IMR-90 (cell line): ENCODE results near the gene FMN2. TPM values are rescaled to one million over a fixed set of nuclear protein-coding genes. Genes with fewer than 3 reads are reported as not detected.

Experiments
- ATAC-seq: fragments of 200-7000 bp; cut with Tn5 transposase; 2 replicates; pipeline ENCODE4 v1.9.1; 2020; ENCODE audit warnings: low read depth, mild to moderate bottlenecking, moderate library complexity
- BruUV-seq: library from RNA; stranded (reverse); fragments of 400-500 nt; replicated peaks from 2 replicates; lab custom pipeline; 2021; lab: Mats Ljungman, UMichigan
- CTCF ChIA-PET: fragments of 300-600 bp; formaldehyde crosslinking; extraction: SDS; loops from one replicate; lab custom pipeline; 2021; ENCODE audit warnings: antibody characterized with exemption; lab: Yijun Ruan, JAX
- POLR2A ChIA-PET: fragments of 300-600 bp; sonication (Branson Sonifier 250); formaldehyde crosslinking; loops from one replicate; lab custom pipeline; 2022; ENCODE audit warnings: antibody characterized with exemption; ENCODE audit not compliant: unreplicated experiment; lab: Charles Lee
- DNase-seq: peaks from one replicate; pipeline ENCODE4 v3.0.0; 2013
- H2AFZ ChIP-seq: replicated peaks from 2 replicates; pipeline ENCODE3; 2013; ENCODE audit warnings: low read length, mild to moderate bottlenecking; ENCODE audit not compliant: poor library complexity
- H2AK5ac ChIP-seq: 2 replicates; pipeline ENCODE4 v1.6.1; 2013; ENCODE audit warnings: low read depth, low read length, inconsistent platforms
- H2AK9ac ChIP-seq: replicated peaks from 2 replicates; pipeline ENCODE3; 2013; ENCODE audit warnings: mild to moderate bottlenecking, low read depth, low read length, moderate library complexity; ENCODE audit not compliant: poor library complexity
- H2BK120ac ChIP-seq: 2 replicates; pipeline ENCODE4 v1.6.1; 2013; ENCODE audit warnings: low read depth, low read length, inconsistent platforms
- H2BK15ac ChIP-seq: 3 replicates; pipeline ENCODE4 v1.6.1; 2013; ENCODE audit warnings: low read depth, low read length, inconsistent platforms
- H2BK20ac ChIP-seq: 2 replicates; pipeline ENCODE4 v1.6.1; 2013; ENCODE audit warnings: low read depth, mild to moderate bottlenecking, inconsistent platforms, low read length, moderate library complexity
- H2BK5ac ChIP-seq: 2 replicates; pipeline ENCODE4 v1.6.1; 2013; ENCODE audit warnings: mild to moderate bottlenecking, low read depth, low read length, inconsistent platforms; ENCODE audit not compliant: poor library complexity, severe bottlenecking
- H3K14ac ChIP-seq: replicated peaks from 2 replicates; pipeline ENCODE4 v1.6.1; 2013; ENCODE audit warnings: low read depth, low read length, inconsistent platforms
- H3K18ac ChIP-seq: 2 replicates; pipeline ENCODE4 v1.6.1; 2013; ENCODE audit warnings: low read depth, low read length, control low read depth
- H3K23ac ChIP-seq: 2 replicates; pipeline ENCODE4 v1.6.1; 2013; ENCODE audit warnings: low read depth, low read length, inconsistent platforms
- H3K27ac ChIP-seq: 2 replicates; pipeline ENCODE4 v1.5.1; 2013; ENCODE audit warnings: mild to moderate bottlenecking, control low read depth, low read length; ENCODE audit not compliant: insufficient read depth
- H3K27me3 ChIP-seq: 2 replicates; pipeline ENCODE4 v1.6.1; 2013; ENCODE audit warnings: low read length; ENCODE audit not compliant: control insufficient read depth, insufficient read depth
- H3K36me3 ChIP-seq: 2 replicates; pipeline ENCODE4 v1.6.1; 2013; ENCODE audit warnings: low read length, mixed read lengths; ENCODE audit not compliant: control insufficient read depth, insufficient read depth
- H3K4ac ChIP-seq: 2 replicates; pipeline ENCODE4 v1.6.1; 2013; ENCODE audit warnings: low read depth, low read length, inconsistent platforms
- H3K4me1 ChIP-seq: 2 replicates; pipeline ENCODE4 v1.6.1; 2013; ENCODE audit warnings: low read length, mixed read lengths; ENCODE audit not compliant: control insufficient read depth, insufficient read depth
- H3K4me2 ChIP-seq: 2 replicates; pipeline ENCODE4 v1.6.1; 2013; ENCODE audit warnings: low read depth, mild to moderate bottlenecking, control low read depth, low read length, moderate library complexity
- H3K4me3 ChIP-seq: 2 replicates; pipeline ENCODE4 v1.5.1; 2013; ENCODE audit warnings: low read depth, mild to moderate bottlenecking, control low read depth, low read length, moderate library complexity; ENCODE audit not compliant: insufficient read depth
- H3K56ac ChIP-seq: 2 replicates; pipeline ENCODE4 v1.6.1; 2013; ENCODE audit warnings: low read length, inconsistent platforms; ENCODE audit not compliant: insufficient read depth; ENCODE audit errors: extremely low read depth
- H3K79me1 ChIP-seq, 2 experiments: 2 replicates each; pipeline ENCODE4 v1.6.1; 2013; ENCODE audit warnings: low read length in 2 of 2, inconsistent platforms in 1 of 2, low read depth in 1 of 2
- H3K9ac ChIP-seq: 2 replicates; pipeline ENCODE4 v1.6.1; 2013; ENCODE audit warnings: low read depth, low read length, control low read depth
- H3K9me1 ChIP-seq: 2 replicates; pipeline ENCODE4 v1.6.1; 2013; ENCODE audit warnings: low read length, inconsistent platforms; ENCODE audit not compliant: insufficient read depth
- H3K9me3 ChIP-seq: 2 replicates; pipeline ENCODE4 v1.6.1; 2013; ENCODE audit warnings: low read length; ENCODE audit not compliant: control insufficient read depth, insufficient read depth
- H4K20me1 ChIP-seq: 2 replicates; pipeline ENCODE4 v1.6.1; 2013; ENCODE audit warnings: low read length, inconsistent platforms; ENCODE audit not compliant: insufficient read depth
- H4K5ac ChIP-seq: 2 replicates; pipeline ENCODE4 v1.6.1; 2013; ENCODE audit warnings: mild to moderate bottlenecking, low read depth, low read length, control low read depth
- H4K8ac ChIP-seq, 2 experiments: 2 replicates each; pipeline ENCODE4 v1.6.1; 2013; ENCODE audit warnings: low read depth in 2 of 2, low read length in 2 of 2, control low read depth in 1 of 2, inconsistent platforms in 1 of 2
- H4K91ac ChIP-seq: 2 replicates; pipeline ENCODE4 v1.6.1; 2013; ENCODE audit warnings: low read depth, low read length, inconsistent platforms; ENCODE audit not compliant: insufficient read depth
- BHLHE40 ChIP-seq: fragments of 150-350 bp; IDR thresholded peaks from 2 replicates; pipeline ENCODE4 v1.6.1; 2016; ENCODE audit warnings: mild to moderate bottlenecking, low read depth, low read length
- CEBPB ChIP-seq: IDR thresholded peaks from 2 replicates; pipeline ENCODE4 v1.6.1; 2012; ENCODE audit warnings: low read depth, low read length, improper control_type of control experiment
- CHD1 ChIP-seq: IDR thresholded peaks from 2 replicates; pipeline ENCODE4 v1.6.1; 2012; ENCODE audit warnings: low read depth, low read length, improper control_type of control experiment
- FOS ChIP-seq: fragments of 150-350 bp; IDR thresholded peaks from 2 replicates; pipeline ENCODE4 v1.6.1; 2016; ENCODE audit warnings: low read depth, low read length
- MAFK ChIP-seq: IDR thresholded peaks from 2 replicates; pipeline ENCODE4 v1.6.1; 2012; ENCODE audit warnings: low read depth, low read length, improper control_type of control experiment
- MAZ ChIP-seq: IDR thresholded peaks from 2 replicates; pipeline ENCODE4 v1.6.1; 2012; ENCODE audit warnings: low read depth, mild to moderate bottlenecking, low read length, improper control_type of control experiment, moderate library complexity, borderline replicate concordance
- MXI1 ChIP-seq: IDR thresholded peaks from 2 replicates; pipeline ENCODE4 v1.6.1; 2012; ENCODE audit warnings: low read depth, mild to moderate bottlenecking, low read length, moderate library complexity, borderline replicate concordance
- NFE2L2 ChIP-seq: fragments of 150-350 bp; IDR thresholded peaks from 2 replicates; pipeline ENCODE4 v1.6.1; 2016; ENCODE audit warnings: low read depth, mild to moderate bottlenecking, low read length
- POLR2A ChIP-seq: IDR thresholded peaks from 2 replicates; pipeline ENCODE4 v1.6.1; 2012; ENCODE audit warnings: mild to moderate bottlenecking, low read depth, low read length
- RAD21 ChIP-seq: IDR thresholded peaks from 2 replicates; pipeline ENCODE4 v1.6.1; 2012; ENCODE audit warnings: low read length, improper control_type of control experiment
- RCOR1 ChIP-seq: IDR thresholded peaks from 2 replicates; pipeline ENCODE4 v1.6.1; 2012; ENCODE audit warnings: mild to moderate bottlenecking, low read length, improper control_type of control experiment; ENCODE audit not compliant: insufficient replicate concordance
- RFX5 ChIP-seq: IDR thresholded peaks from 2 replicates; pipeline ENCODE4 v1.8.0; 2012; ENCODE audit warnings: low read depth, mild to moderate bottlenecking, low read length, moderate library complexity
- SMC3 ChIP-seq: fragments of 150-350 bp; IDR thresholded peaks from 2 replicates; pipeline ENCODE4 v1.6.1; 2016; ENCODE audit warnings: low read depth, mild to moderate bottlenecking, antibody characterized with exemption, low read length, moderate library complexity
- WGBS, 2 experiments: methylation state at CpG; one replicate each; pipeline versions ENCODE4 v1.1.5 to v1.1.7; 2013; ENCODE audit warnings: missing lambda C conversion rate in 2 of 2; ENCODE audit not compliant: insufficient read length in 1 of 2; ENCODE audit errors: extremely low coverage in 2 of 2; 5-methylcytosine and 5-hydroxymethylcytosine counted together
- dilution Hi-C: fragments of 300-500 bp; cut with HindIII; formaldehyde crosslinking; loops from one replicate; pipeline ENCODE4 v1.14.3; 2018; ENCODE audit warnings: low sequenced_read_pairs; ENCODE audit not compliant: unreplicated experiment
- in situ Hi-C: fragments of 300-500 bp; cut with MboI; formaldehyde crosslinking; loops from 3 replicates; pipeline ENCODE4 v1.14.3; 2019; ENCODE audit warnings: low sequenced_read_pairs, inconsistent platforms, mixed read lengths
- intact Hi-C: fragments of 100-400 bp; cut with micrococcal nuclease; formaldehyde crosslinking; loops from 2 replicates; pipeline ENCODE4 v1.10.0; 2022
- polyA plus RNA-seq, 3 experiments: library from polyadenylated mRNA; depleted of rRNA; stranded (reverse); fragments of >200 nt; gene quantifications; 2 replicates each; pipeline ENCODE4 v1.2.3, GENCODE V29; 2012; ENCODE audit warnings: low replicate concordance in 1 of 3
- total RNA-seq: library from RNA; depleted of rRNA; stranded (reverse); fragments of >200 nt; gene quantifications from 2 replicates; pipeline ENCODE4 v1.2.3, GENCODE V29; 2012
- TF ChIP-seq, protein P1 (sequence below): fragments of 150-350 bp; IDR thresholded peaks from 2 replicates; pipeline ENCODE4 v1.6.1; 2017; ENCODE audit warnings: mild to moderate bottlenecking, antibody characterized with exemption, low read length, low read depth
- TF ChIP-seq, protein P2 (sequence below): fragments of 150-350 bp; IDR thresholded peaks from 2 replicates; pipeline ENCODE4 v1.6.1; 2016; ENCODE audit warnings: low read depth, mild to moderate bottlenecking, low read length, moderate library complexity, borderline replicate concordance
- TF ChIP-seq, protein P3 (sequence below): conservative IDR thresholded peaks from 2 replicates; pipeline ENCODE4 v1.5.1; 2012; ENCODE audit warnings: mild to moderate bottlenecking, low read depth, low read length, improper control_type of control experiment

FMN2 gene
- total and polyA plus RNA-seq, 2 of the 4 experiments (the other 2 are of a cell fraction), result 29.0 to 35.8 TPM

DNA sequence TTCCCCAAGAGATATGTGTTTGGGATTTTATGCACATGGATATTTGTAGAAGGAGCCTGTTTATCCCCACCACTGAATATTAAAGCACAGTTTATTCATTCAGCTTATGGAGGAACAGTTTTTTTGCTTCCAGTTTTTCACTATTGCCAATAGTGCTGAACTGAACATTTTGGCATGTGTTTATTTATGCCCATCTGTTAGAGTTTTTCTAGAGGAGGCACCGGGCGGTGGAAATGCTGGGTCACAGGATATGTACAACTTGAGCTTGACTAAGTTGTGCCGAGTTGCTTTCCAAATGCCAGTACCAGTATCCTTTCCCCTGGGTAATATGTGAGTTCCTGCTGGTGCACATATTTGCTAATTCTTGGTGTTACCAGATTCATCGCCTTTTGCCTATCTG lies 409.0 kb downstream of the FMN2 start:
- Histone ChIP-seq H3K14ac (no peak overlapping the region), H3K27ac (no peak overlapping the region), H3K56ac (no peak overlapping the region; the same call in 1 of the 2 replicates), H3K36me3 (no peaks in the 10 kb centered on the region), H3K4me2 (no peak overlapping the region), H2BK5ac (peak overlapping the region; percentile 15), H2BK120ac (peak overlapping the region; percentile 30), H4K8ac (peak overlapping the region in 1 of 2 experiments; percentile 24; a peak in 2 of 4 replicates), H2AK9ac (no peak overlapping the region), H3K9me1 (peaks cover 16% of the 10 kb centered on the region), H3K23ac (no peak overlapping the region), H4K91ac (no peak overlapping the region), H3K4ac (no peak overlapping the region; the same call in 1 of the 2 replicates), H2BK20ac (peak overlapping the region; percentile 71), H3K4me1 (peaks cover 9% of the 10 kb centered on the region; the same call in 1 of the 2 replicates), H3K9ac (no peak overlapping the region), H2AK5ac (no peak overlapping the region), H2BK15ac (no peak overlapping the region), H3K79me1 (peaks cover 0 to 26% of the 10 kb centered on the region in 2 experiments; a peak in 2 of 4 replicates), H3K18ac (no peak overlapping the region), H3K9me3 (no peaks in the 10 kb centered on the region), H2AFZ (no peak overlapping the region), H4K5ac (no peak overlapping the region), H3K27me3 (no peaks in the 10 kb centered on the region), H3K4me3 (no peak overlapping the region), H4K20me1 (no peaks in the 10 kb centered on the region)
- ChIA-PET POLR2A (no interaction called here), CTCF (interaction anchor here (0.6 to 1.3 kb wide), 2 partner anchors 84 to 191 kb away, joined by 3 to 4 read pairs; no protein-coding TSS in a partner anchor)
- no peak for TF ChIP-seq BHLHE40
- TF ChIP-seq RFX5, result no peak
- no peak for TF ChIP-seq POLR2A
- no peak for TF ChIP-seq MAZ
- no peak for TF ChIP-seq NFE2L2
- TF ChIP-seq RCOR1, result no peak
- TF ChIP-seq, protein P1, sequence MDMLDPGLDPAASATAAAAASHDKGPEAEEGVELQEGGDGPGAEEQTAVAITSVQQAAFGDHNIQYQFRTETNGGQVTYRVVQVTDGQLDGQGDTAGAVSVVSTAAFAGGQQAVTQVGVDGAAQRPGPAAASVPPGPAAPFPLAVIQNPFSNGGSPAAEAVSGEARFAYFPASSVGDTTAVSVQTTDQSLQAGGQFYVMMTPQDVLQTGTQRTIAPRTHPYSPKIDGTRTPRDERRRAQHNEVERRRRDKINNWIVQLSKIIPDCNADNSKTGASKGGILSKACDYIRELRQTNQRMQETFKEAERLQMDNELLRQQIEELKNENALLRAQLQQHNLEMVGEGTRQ, result no peak
- no peak for TF ChIP-seq RAD21
- no peak for TF ChIP-seq CHD1
- no peak for TF ChIP-seq FOS
- no peak for TF ChIP-seq SMC3
- TF ChIP-seq, protein P2, sequence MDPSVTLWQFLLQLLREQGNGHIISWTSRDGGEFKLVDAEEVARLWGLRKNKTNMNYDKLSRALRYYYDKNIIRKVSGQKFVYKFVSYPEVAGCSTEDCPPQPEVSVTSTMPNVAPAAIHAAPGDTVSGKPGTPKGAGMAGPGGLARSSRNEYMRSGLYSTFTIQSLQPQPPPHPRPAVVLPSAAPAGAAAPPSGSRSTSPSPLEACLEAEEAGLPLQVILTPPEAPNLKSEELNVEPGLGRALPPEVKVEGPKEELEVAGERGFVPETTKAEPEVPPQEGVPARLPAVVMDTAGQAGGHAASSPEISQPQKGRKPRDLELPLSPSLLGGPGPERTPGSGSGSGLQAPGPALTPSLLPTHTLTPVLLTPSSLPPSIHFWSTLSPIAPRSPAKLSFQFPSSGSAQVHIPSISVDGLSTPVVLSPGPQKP, result no peak
- no peak for TF ChIP-seq MXI1
- TF ChIP-seq MAFK, result no peak
- no peak for TF ChIP-seq CEBPB
- TF ChIP-seq, protein P3, sequence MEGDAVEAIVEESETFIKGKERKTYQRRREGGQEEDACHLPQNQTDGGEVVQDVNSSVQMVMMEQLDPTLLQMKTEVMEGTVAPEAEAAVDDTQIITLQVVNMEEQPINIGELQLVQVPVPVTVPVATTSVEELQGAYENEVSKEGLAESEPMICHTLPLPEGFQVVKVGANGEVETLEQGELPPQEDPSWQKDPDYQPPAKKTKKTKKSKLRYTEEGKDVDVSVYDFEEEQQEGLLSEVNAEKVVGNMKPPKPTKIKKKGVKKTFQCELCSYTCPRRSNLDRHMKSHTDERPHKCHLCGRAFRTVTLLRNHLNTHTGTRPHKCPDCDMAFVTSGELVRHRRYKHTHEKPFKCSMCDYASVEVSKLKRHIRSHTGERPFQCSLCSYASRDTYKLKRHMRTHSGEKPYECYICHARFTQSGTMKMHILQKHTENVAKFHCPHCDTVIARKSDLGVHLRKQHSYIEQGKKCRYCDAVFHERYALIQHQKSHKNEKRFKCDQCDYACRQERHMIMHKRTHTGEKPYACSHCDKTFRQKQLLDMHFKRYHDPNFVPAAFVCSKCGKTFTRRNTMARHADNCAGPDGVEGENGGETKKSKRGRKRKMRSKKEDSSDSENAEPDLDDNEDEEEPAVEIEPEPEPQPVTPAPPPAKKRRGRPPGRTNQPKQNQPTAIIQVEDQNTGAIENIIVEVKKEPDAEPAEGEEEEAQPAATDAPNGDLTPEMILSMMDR, result no peak
- BruUV-seq, result no TSS peak
- ATAC-seq (no peak), DNase-seq (no peak)
- intact Hi-C loops, result no loop called here
- in situ Hi-C loops, result no loop called here
- 90% methylated on average over 3 of the region's 4 CpGs; no CpG with 5 or more reads in 1 of the 2 experiments for WGBS, 2 experiments
- dilution Hi-C loops, result no loop called here
